ENCODE measurements around the gene EFNB3. TPM values are rescaled to one million over a fixed set of nuclear protein-coding genes. Genes with fewer than 3 reads are reported as not detected.

EFNB3 gene
- total and polyA plus RNA-seq, 7 donors, result 0.28 to 1.0 (median 0.54) TPM; not detected in 2

DNA sequence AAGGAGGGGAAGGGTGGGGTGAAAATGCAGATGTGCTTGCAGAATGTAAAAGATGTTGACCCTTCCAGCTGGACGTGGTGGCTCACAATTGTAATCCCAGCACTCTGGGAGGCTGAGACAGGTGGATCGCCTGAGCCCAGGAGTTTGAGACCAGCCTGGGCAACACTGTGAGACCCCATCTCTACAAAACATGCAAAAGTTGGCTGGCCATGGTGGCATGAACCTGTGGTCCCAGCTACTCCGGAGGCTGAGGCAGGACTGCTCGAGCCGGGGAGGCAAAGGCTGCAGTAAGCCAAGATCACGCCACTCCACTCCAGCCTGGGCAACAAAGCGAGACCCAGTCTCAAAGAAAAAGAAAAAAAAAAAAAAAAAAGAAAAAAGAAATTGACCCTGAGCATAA lies 36.5 kb upstream of the EFNB3 start:
- Histone ChIP-seq H3K4me3 (no peak overlapping the region), H3K4me1 (no peaks in the 10 kb centered on the region), H3K27me3 (no peaks in the 10 kb centered on the region), H3K9me3 (peaks cover 0 to 2% (median 0%) of the 10 kb centered on the region in 4 donors), H3K27ac (no peak overlapping the region), H3K36me3 (peaks cover 12 to 77% (median 26%) of the 10 kb centered on the region in 4 donors)
- intact Hi-C loops (cut with DNase I), result no loop called here
- WGBS, 2 donors, result 93 to 96% methylated on average over 7 of the region's 7 CpGs
- no peak for TF ChIP-seq POLR2A (IDR thresholded peaks at IDR 0.05)
- TF ChIP-seq POLR2AphosphoS5 (IDR thresholded peaks at IDR 0.05), result no peak
- TF ChIP-seq, protein P1, sequence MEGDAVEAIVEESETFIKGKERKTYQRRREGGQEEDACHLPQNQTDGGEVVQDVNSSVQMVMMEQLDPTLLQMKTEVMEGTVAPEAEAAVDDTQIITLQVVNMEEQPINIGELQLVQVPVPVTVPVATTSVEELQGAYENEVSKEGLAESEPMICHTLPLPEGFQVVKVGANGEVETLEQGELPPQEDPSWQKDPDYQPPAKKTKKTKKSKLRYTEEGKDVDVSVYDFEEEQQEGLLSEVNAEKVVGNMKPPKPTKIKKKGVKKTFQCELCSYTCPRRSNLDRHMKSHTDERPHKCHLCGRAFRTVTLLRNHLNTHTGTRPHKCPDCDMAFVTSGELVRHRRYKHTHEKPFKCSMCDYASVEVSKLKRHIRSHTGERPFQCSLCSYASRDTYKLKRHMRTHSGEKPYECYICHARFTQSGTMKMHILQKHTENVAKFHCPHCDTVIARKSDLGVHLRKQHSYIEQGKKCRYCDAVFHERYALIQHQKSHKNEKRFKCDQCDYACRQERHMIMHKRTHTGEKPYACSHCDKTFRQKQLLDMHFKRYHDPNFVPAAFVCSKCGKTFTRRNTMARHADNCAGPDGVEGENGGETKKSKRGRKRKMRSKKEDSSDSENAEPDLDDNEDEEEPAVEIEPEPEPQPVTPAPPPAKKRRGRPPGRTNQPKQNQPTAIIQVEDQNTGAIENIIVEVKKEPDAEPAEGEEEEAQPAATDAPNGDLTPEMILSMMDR (IDR thresholded peaks at IDR 0.05), result no peak
- TF ChIP-seq EP300 (IDR thresholded peaks at IDR 0.05), result no peak
- DNase-seq, result no peak

DNA sequence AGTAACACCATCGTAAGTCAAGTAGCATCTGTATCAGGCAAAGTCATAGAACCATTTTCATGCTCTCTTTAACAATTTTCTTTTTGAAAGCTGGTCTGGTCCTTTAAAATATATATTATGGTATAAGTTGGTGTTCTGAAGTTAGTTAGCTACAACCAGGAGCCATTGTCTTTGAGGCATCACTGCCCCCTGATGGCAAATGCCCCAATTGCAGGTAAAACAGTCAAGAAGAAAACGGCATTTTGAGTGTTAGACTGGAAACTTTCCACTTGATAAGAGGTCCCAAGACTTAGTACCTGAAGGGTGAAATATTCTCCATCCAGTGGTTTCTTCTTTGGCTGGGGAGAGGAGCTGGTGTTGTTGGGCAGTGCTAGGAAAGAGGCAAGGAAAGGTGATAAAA lies 31.8 kb upstream of the EFNB3 start:
- H3K4me1 ChIP-seq, result no peaks in the 10 kb centered on the region
- intact Hi-C loops (cut with DNase I), result no loop called here
- DNase-seq, result no peak
- H3K36me3 ChIP-seq, result peaks cover 28 to 78% (median 44%) of the 10 kb centered on the region in 4 donors
- H3K9me3 ChIP-seq, result peaks cover 0 to 5% (median 0%) of the 10 kb centered on the region in 4 donors
- WGBS, 2 donors, result 94% methylated on average over 2 of the region's 2 CpGs
- H3K4me3 ChIP-seq, result no peak overlapping the region
- H3K27ac ChIP-seq, result no peak overlapping the region
- no peaks in the 10 kb centered on the region for H3K27me3 ChIP-seq
- TF ChIP-seq, protein P1 (IDR thresholded peaks at IDR 0.05), result peak in 1 of 4 experiments; percentile 17
- no peak for TF ChIP-seq POLR2A (IDR thresholded peaks at IDR 0.05)

DNA sequence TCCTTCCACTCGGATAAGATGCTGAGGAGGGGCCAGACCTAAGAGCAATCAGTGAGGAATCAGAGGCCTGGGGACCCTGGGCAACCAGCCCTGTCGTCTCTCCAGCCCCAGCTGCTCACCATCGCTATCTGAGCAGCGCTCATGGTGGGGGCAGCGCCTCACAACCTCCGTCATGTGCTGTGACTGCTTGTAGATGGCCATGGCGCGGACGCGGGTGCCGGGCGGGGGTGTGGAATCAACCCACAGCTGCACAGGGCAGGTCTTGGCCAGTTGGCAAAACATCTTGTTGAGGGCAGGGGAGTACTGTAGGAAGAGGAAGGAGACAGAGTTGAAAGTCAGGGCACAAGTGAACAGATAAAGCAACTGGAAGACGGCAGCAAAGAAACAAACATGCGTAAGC lies 30.1 kb upstream of the EFNB3 start:
- 91 to 96% methylated on average over 14 of the region's 14 CpGs for WGBS, 2 donors
- TF ChIP-seq, protein P1 (IDR thresholded peaks at IDR 0.05), result no peak
- TF ChIP-seq EP300 (IDR thresholded peaks at IDR 0.05) (no peak), POLR2AphosphoS5 (IDR thresholded peaks at IDR 0.05) (no peak), POLR2A (IDR thresholded peaks at IDR 0.05) (no peak)
- H3K9me3 ChIP-seq, result peaks cover 0 to 5% (median 0%) of the 10 kb centered on the region in 4 donors
- H3K36me3 ChIP-seq, result peaks cover 28 to 61% (median 39%) of the 10 kb centered on the region in 4 donors
- H3K4me3 ChIP-seq, result no peak overlapping the region
- no peak for DNase-seq
- no peaks in the 10 kb centered on the region for H3K4me1 ChIP-seq
- no peak overlapping the region for H3K27ac ChIP-seq
- no peaks in the 10 kb centered on the region for H3K27me3 ChIP-seq
- intact Hi-C loops (cut with DNase I), result no loop called here

DNA sequence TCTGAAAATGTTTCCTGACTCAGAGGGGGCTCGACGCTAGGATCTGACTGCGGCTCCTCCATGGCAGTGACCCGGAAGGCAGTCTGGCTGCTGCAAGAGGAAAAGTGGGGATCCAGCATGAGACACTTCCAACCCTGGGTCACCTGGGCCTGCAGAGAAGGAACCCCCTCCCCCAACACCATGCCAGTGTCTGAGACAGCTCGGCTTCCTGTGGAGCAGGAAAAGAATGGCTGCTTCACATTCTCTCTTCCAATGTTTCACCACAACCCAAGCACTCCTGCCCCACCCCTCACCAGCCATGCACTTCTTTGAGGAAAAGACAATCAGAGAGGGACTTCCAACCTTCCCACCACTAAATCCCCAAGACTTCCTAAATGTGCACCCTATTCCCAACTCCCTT lies 28.5 kb upstream of the EFNB3 start:
- Histone ChIP-seq H3K36me3 (peaks cover 20 to 45% (median 28%) of the 10 kb centered on the region in 4 donors), H3K4me1 (no peaks in the 10 kb centered on the region), H3K9me3 (peaks cover 0 to 5% (median 0%) of the 10 kb centered on the region in 4 donors), H3K27me3 (no peaks in the 10 kb centered on the region), H3K4me3 (no peak overlapping the region), H3K27ac (no peak overlapping the region)
- 89 to 96% methylated on average over 5 of the region's 5 CpGs for WGBS, 2 donors
- intact Hi-C loops (cut with DNase I), result no loop called here
- DNase-seq, result no peak
- no peak for TF ChIP-seq POLR2A (IDR thresholded peaks at IDR 0.05)
- TF ChIP-seq, protein P1 (IDR thresholded peaks at IDR 0.05), result no peak
- TF ChIP-seq POLR2AphosphoS5 (IDR thresholded peaks at IDR 0.05), result no peak
- no peak for TF ChIP-seq EP300 (IDR thresholded peaks at IDR 0.05)

All from sigmoid colon (tissue), 7 donors.